ES-I3 (cell line): ENCODE measurements around the gene LAG3.

Experiments used
- H3K36me3 ChIP-seq: 2 replicates; pipeline ENCODE4 v1.6.1; 2013; ENCODE audit warnings: mild to moderate bottlenecking, low read length, control low read depth, moderate library complexity; ENCODE audit not compliant: insufficient read depth
- H3K4me1 ChIP-seq: 2 replicates; pipeline ENCODE4 v1.6.1; 2013; ENCODE audit warnings: mild to moderate bottlenecking, control low read depth, low read length; ENCODE audit not compliant: insufficient read depth
- H3K9ac ChIP-seq: 2 replicates; pipeline ENCODE4 v1.6.1; 2013; ENCODE audit warnings: low read depth, mild to moderate bottlenecking, low read length, moderate library complexity
- H3K9me3 ChIP-seq: 2 replicates; pipeline ENCODE4 v1.6.1; 2013; ENCODE audit warnings: mild to moderate bottlenecking, low read length, moderate library complexity; ENCODE audit not compliant: control insufficient read depth, insufficient read depth

The LAG3 gene

GRCh38 chr12:6764011-6764828, 8.1 kb upstream of the LAG3 start:
- H3K9me3 ChIP-seq = no peaks in the 10 kb centered on the region
- H3K9ac ChIP-seq = peak overlapping the region; percentile 36
- H3K36me3 ChIP-seq = no peaks in the 10 kb centered on the region
- peaks cover 22% of the 10 kb centered on the region for H3K4me1 ChIP-seq

- peak overlapping the region; percentile 83 for H3K9ac ChIP-seq
Measured at GRCh38 chr12:6765048-6765633, 7.2 kb upstream of the LAG3 start.

DNA sequence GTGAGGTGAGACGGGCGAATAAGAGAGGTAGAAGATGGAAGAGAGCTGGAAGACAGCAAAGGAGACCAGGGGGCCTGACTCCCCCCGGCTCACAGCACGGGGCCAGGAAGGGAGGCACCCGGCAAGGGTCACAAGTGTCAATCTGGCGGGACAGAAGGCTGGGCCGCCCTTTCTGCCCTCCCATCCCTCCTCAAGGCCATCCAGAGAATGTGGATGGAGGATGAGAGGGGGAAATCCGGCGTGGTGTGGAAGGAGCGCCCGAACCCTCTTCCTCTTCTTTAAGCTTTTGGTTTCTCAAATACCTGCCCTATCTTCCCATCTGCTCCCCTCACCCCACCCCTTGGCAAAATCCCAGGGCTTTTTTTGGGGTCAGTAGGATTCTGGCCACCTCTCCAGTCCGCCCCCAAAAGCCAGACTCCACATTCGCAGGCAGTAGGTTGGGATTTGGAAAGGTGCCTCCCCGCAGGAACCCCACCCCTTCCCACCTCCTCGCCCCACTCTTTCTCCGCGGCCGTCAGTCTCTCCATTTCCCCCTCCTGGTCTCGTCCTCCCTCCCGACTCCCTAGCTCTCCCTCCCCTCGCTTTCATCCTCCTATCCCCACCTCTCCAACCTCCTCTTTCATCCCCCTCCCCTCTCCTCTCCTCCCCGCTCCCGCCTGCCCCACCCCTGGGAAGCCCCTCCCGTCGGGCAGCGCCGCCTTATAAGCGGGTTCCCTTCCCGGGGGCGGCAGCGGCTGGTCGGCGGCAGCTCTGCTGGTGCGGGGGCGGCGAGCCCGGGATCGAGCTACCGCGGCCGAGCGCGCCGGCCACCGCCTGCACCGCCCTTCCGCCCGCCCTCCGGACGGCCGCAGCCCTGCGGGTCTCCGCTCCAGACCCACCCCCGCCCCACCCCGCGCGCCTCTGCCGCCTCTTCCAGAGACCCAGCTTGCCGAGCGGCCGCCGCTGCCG, 6.4 kb upstream of the LAG3 start, which contains the start of gene PTMS:
TSS of gene PTMS (plus strand) at position 730 of the 948 bp plus-strand sequence. CDS start 343 bp downstream, outside the sequence.
- H3K4me1 ChIP-seq = peaks cover 25% of the 10 kb centered on the region
- no peaks in the 10 kb centered on the region for H3K36me3 ChIP-seq
- no peaks in the 10 kb centered on the region for H3K9me3 ChIP-seq
- H3K9ac ChIP-seq = peak within 1 kb of the TSS; percentile 83

More at GRCh38 chr12:6765048-6765633, 7.2 kb upstream of the LAG3 start:
- H3K4me1 ChIP-seq = peaks cover 25% of the 10 kb centered on the region
- H3K36me3 ChIP-seq = no peaks in the 10 kb centered on the region
- H3K9me3 ChIP-seq = no peaks in the 10 kb centered on the region

- Histone ChIP-seq H3K4me1 (peaks cover 25% of the 10 kb centered on the region), H3K36me3 (no peaks in the 10 kb centered on the region), H3K9me3 (no peaks in the 10 kb centered on the region), H3K9ac (peak overlapping the region; percentile 83)
Measured at GRCh38 chr12:6766651-6767349, 5.5 kb upstream of the LAG3 start.

- H3K4me1 ChIP-seq = peaks cover 25% of the 10 kb centered on the region
- H3K9me3 ChIP-seq = no peaks in the 10 kb centered on the region
- no peaks in the 10 kb centered on the region for H3K36me3 ChIP-seq
- H3K9ac ChIP-seq = peak overlapping the region; percentile 83
Measured at GRCh38 chr12:6767353-6768319, 4.7 kb upstream of the LAG3 start.

DNA sequence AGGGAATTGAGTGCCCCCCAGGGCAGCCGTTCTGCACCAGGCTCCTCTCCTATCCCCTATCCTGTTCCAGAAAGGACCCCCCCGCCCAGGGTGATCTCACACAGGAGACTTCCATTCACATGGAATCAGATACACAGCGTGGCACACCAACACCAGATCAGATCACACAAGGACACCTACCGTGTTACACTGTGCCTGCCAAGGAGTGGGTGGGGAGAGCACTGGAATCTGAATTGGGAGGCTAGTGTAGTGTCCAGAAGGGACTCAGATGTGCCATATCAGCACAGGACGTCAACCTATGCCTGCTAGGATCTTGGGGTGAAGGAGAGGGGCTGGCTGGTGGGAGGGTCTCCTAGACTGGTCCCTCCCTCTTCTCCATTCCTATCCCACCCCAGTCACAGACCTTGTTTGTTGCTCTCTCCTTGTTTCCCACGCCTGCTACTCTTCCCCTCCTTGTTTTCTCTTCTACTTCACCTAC, 3.8 kb upstream of the LAG3 start:
- Histone ChIP-seq H3K36me3 (no peaks in the 10 kb centered on the region), H3K9ac (peak overlapping the region; percentile 83), H3K4me1 (peaks cover 29% of the 10 kb centered on the region), H3K9me3 (no peaks in the 10 kb centered on the region)

DNA sequence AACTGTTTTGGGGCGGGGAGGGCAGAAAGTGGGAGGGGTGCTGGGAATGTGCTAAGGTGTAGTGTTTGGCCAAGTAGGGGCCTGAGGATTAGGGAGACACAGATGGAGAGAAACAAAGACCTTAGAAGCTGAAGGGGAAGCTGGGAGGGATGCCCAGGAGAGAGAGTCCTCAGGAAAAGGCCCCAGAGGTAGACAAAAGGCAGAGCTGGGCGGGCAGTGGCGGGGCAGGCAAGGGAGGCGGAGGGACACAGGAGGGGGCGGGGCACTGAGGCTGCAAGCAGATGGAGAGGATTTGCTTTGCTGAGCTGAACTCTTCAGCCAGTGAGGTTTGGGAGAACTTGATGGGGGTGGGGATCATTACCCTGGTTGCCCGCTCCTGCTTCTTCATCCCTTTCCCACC, 3.3 kb upstream of the LAG3 start:
- peaks cover 23% of the 10 kb centered on the region for H3K4me1 ChIP-seq
- no peaks in the 10 kb centered on the region for H3K36me3 ChIP-seq
- H3K9ac ChIP-seq = peak overlapping the region; percentile 83
- no peaks in the 10 kb centered on the region for H3K9me3 ChIP-seq

- Histone ChIP-seq H3K36me3 (no peaks in the 10 kb centered on the region), H3K9ac (no peak overlapping the region), H3K9me3 (no peaks in the 10 kb centered on the region), H3K4me1 (peaks cover 26% of the 10 kb centered on the region)
Measured at GRCh38 chr12:6769666-6770065, 2.7 kb upstream of the LAG3 start.

- Histone ChIP-seq H3K36me3 (no peaks in the 10 kb centered on the region), H3K9ac (no peak overlapping the region), H3K9me3 (no peaks in the 10 kb centered on the region), H3K4me1 (peaks cover 22% of the 10 kb centered on the region)
Measured at GRCh38 chr12:6770094-6770493, 2.2 kb upstream of the LAG3 start.

GRCh38 chr12:6770600-6770999, 1.7 kb upstream of the LAG3 start:
- Histone ChIP-seq H3K36me3 (no peaks in the 10 kb centered on the region), H3K4me1 (peaks cover 21% of the 10 kb centered on the region), H3K9me3 (no peaks in the 10 kb centered on the region), H3K9ac (no peak overlapping the region)

DNA sequence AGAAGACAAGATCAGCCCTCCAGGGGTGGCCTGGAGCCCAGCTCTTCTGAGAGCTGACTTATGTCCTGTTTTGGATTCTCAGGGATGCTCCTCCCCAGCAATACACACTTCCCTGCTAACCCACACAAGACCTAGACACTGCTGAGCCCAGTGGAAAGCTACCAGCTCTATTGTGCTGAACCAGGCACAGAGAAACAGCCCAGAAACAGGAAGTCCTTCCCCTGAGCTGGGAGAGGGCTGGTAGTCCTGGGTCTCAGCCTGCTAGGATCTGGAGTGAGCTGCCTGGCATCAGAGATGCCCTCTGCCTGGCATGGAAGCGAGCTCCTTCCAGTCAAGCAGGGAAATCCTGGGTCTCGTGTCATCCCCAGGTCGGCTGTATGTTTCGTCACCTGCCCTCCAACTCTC, 1.2 kb upstream of the LAG3 start:
- Histone ChIP-seq H3K9ac (no peak overlapping the region), H3K36me3 (no peaks in the 10 kb centered on the region), H3K4me1 (peaks cover 21% of the 10 kb centered on the region), H3K9me3 (no peaks in the 10 kb centered on the region)

DNA sequence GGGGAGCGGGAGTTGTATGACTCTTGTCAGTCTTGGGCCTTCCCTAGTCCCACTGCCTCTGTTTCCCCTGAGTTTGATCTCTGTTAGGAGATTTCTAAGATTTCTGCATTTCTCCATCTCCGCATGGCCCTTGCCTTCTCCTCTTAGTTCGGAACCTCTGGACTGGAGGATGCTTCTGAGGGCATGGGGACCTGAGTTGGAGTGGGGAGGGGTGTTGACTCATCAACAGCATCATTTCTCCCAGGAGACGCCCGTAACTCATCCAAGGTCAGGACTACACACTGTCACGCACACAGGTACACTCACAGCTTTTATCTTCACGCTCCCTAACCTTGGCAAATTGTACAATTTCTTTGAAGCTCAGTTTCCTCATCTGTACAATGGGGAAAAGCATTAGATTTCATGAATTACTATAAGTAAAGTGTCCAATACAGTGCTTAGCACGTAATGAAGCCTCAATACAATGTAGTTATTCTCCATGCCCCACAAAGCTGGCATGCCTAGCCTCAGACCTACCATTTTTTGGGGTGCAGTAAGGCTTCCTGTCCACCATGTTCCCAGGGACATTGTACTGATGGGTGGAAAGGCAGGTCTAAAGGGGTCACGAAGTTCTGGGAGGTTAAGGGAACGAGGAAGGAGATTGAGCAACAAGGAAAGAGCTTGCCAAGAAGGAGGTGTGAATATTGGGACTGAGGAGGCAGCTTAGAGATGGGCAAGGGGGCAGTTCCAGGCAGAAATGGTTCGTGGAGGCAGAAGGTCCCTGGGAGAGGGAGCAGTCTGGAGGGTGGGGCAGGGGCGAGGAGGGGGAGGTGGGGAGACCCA, 600 bp upstream of the LAG3 start:
- H3K9ac ChIP-seq = no peak overlapping the region
- no peaks in the 10 kb centered on the region for H3K36me3 ChIP-seq
- H3K4me1 ChIP-seq = peaks cover 21% of the 10 kb centered on the region
- no peaks in the 10 kb centered on the region for H3K9me3 ChIP-seq
